HFFc6 (cell line): ENCODE measurements around the gene GLIS1. TPM values are rescaled to one million over a fixed set of nuclear protein-coding genes. Genes with fewer than 3 reads are reported as not detected.
A peak's percentile ranks its signal among the peaks of the same experiment; 100 is the strongest.

ENCODE experiments used
- DNase-seq: peaks from one replicate; pipeline ENCODE4 v3.0.0-alpha.2; 2018
- H3K27ac Mint-ChIP-seq: 2 replicates; pipeline ENCODE4 v1.8.0; 2020; ENCODE audit warnings: mild to moderate bottlenecking, mixed read lengths
- H3K27me3 Mint-ChIP-seq: 2 replicates; pipeline ENCODE4 v1.8.0; 2021; ENCODE audit warnings: mild to moderate bottlenecking, moderate library complexity, mixed read lengths; ENCODE audit not compliant: insufficient read depth
- H3K36me3 Mint-ChIP-seq: 2 replicates; pipeline ENCODE4 v1.8.0; 2021; ENCODE audit warnings: low read depth, mixed read lengths
- H3K4me1 Mint-ChIP-seq: 2 replicates; pipeline ENCODE4 v1.8.0; 2020; ENCODE audit warnings: low read depth, mixed read lengths
- H3K4me3 Mint-ChIP-seq: 2 replicates; pipeline ENCODE4 v1.8.0; 2020; ENCODE audit warnings: mild to moderate bottlenecking, moderate library complexity, mixed read lengths
- H3K9me3 Mint-ChIP-seq: 2 replicates; pipeline ENCODE4 v1.8.0; 2020; ENCODE audit warnings: mild to moderate bottlenecking, mixed read lengths
- CTCF ChIP-seq: fragments of 200-600 bp; sonication (generic); IDR thresholded peaks from 2 replicates; pipeline ENCODE4 v1.5.0; 2021; ENCODE audit warnings: antibody characterized with exemption, mild to moderate bottlenecking
- total RNA-seq, 6 experiments: library from RNA; stranded (reverse); fragmentation: NEBNext Ultra II Directional; extraction: Animal tissue kit (Norgen Biotek cat#: 25700); gene quantifications; 2 replicates in 1 of 6; 3 replicates in 5 of 6; pipeline ENCODE4 v1.2.3, GENCODE V29; 2021

GLIS1 gene
- total RNA-seq, 6 experiments from 2014 or later, result 1.1 to 1.9 (median 1.2) TPM

GRCh38 chr1:53573931-53574330, 165.0 kb downstream of the GLIS1 start:
- no peak overlapping the region for H3K27ac Mint-ChIP-seq
- H3K4me1 Mint-ChIP-seq, result peaks cover 9% of the 10 kb centered on the region
- peaks cover 4% of the 10 kb centered on the region; the same call in 1 of the 2 replicates for H3K36me3 Mint-ChIP-seq
- H3K4me3 Mint-ChIP-seq, result no peak overlapping the region
- peaks cover 11% of the 10 kb centered on the region for H3K27me3 Mint-ChIP-seq
- no peak for TF ChIP-seq CTCF
- H3K9me3 Mint-ChIP-seq, result no peaks in the 10 kb centered on the region
- no peak for DNase-seq

- no peak overlapping the region for H3K4me3 Mint-ChIP-seq
- H3K27ac Mint-ChIP-seq, result no peak overlapping the region
- H3K27me3 Mint-ChIP-seq, result peaks cover 12% of the 10 kb centered on the region
- no peak for DNase-seq
- peaks cover 9% of the 10 kb centered on the region for H3K4me1 Mint-ChIP-seq
- H3K36me3 Mint-ChIP-seq, result peaks cover 3% of the 10 kb centered on the region; the same call in 1 of the 2 replicates
- TF ChIP-seq CTCF, result no peak
- no peaks in the 10 kb centered on the region for H3K9me3 Mint-ChIP-seq
Measured at GRCh38 chr1:53573522-53573921, 165.4 kb downstream of the GLIS1 start.

- peaks cover 13% of the 10 kb centered on the region for H3K27me3 Mint-ChIP-seq
Measured at GRCh38 chr1:53572815-53573173, 166.2 kb downstream of the GLIS1 start.

GRCh38 chr1:53572065-53572814, 166.7 kb downstream of the GLIS1 start:
- DNase-seq, result peak; percentile 84
- Mint-ChIP-seq H3K4me1 (peaks cover 9% of the 10 kb centered on the region), H3K9me3 (peaks cover under 1% of the 10 kb centered on the region; the same call in 1 of the 2 replicates), H3K36me3 (peaks cover 2% of the 10 kb centered on the region), H3K27me3 (peaks cover 13% of the 10 kb centered on the region), H3K4me3 (no peak overlapping the region), H3K27ac (peak overlapping the region; percentile 58; the same call in 1 of the 2 replicates)
- no peak for TF ChIP-seq CTCF

More at GRCh38 chr1:53572815-53573173, 166.2 kb downstream of the GLIS1 start:
- DNase-seq, result no peak
- no peak for TF ChIP-seq CTCF
- no peak overlapping the region for H3K4me3 Mint-ChIP-seq
- H3K27ac Mint-ChIP-seq, result no peak overlapping the region; the same call in 1 of the 2 replicates
- no peaks in the 10 kb centered on the region for H3K9me3 Mint-ChIP-seq
- H3K4me1 Mint-ChIP-seq, result peaks cover 9% of the 10 kb centered on the region
- H3K36me3 Mint-ChIP-seq, result no peaks in the 10 kb centered on the region

GRCh38 chr1:53568540-53568939, 170.4 kb downstream of the GLIS1 start:
- peaks cover 5% of the 10 kb centered on the region; the same call in 1 of the 2 replicates for H3K9me3 Mint-ChIP-seq
- no peak overlapping the region for H3K4me3 Mint-ChIP-seq
- TF ChIP-seq CTCF, result no peak
- H3K4me1 Mint-ChIP-seq, result peaks cover 9% of the 10 kb centered on the region
- no peak for DNase-seq
- peaks cover 20% of the 10 kb centered on the region for H3K27me3 Mint-ChIP-seq
- H3K27ac Mint-ChIP-seq, result no peak overlapping the region
- H3K36me3 Mint-ChIP-seq, result peaks cover 8% of the 10 kb centered on the region
